Measurements from ENCODE around the gene TFF1.

DNA sequence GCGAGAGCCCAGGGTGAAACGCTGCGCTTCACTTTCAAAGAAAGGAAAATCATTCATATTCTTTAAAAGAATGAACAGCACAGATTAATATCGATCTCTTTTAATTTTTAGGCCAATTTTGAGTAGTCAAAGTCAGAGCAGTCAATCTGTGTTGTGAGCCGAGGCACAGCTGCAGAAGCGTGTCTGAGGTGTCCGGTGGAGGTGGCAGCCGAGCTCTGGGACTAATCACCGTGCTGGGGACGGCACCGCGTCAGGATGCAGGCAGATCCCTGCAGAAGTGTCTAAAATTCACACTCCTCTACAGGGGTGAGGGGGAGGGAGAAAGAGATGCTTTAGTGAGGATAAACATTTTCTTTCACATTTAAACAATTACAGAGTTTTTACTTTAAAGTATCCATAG, 4.1 kb downstream of the TFF1 start:
- TF ChIP-seq POLR2A (IDR thresholded peaks at IDR 0.05; ENCODE audit: low read length), result no peak
- no peak for TF ChIP-seq GATA1 (IDR thresholded peaks at IDR 0.05; ENCODE audit: low read depth, low read length)

Measured in erythroblast (primary cell).